GM19025 (cell line): ENCODE measurements around the gene ALKBH4.

Experiments used
- ATAC-seq: cut with Tn5 transposase; IDR thresholded peaks from one replicate; pipeline ENCODE4 v1.9.1; 2021; ENCODE audit warnings: mild to moderate bottlenecking, low read depth, moderate library complexity; ENCODE audit not compliant: unreplicated experiment

ALKBH4 gene

DNA sequence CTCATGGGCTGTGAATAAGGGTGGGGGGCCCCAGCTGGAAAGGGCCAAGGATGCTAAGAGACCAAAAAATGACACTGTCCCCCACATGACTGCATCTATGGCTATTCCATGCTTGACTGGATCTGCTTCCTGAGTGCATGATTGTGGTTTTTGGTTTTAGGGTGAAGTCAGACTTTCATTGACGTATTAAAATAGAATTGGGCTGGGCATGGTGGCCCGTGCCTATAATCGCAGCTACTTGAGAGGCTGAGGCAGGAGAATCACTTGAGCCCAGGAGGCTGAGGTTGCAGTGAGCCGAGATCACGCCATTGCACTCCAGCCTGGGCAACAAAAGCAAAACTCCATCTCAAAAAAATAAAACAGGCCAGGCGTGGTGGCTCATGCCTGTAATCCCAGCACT is 56.1 kb downstream of the ALKBH4 start:
- peak; percentile 57 for ATAC-seq

- no peak for ATAC-seq
These were observed 56.8 kb downstream of the ALKBH4 start for GRCh38 chr7:102407910-102408309.
